ENCODE measurements around the gene KCTD13.
"Not testable (repeated sequence)": the region's sequence is repeated elsewhere in the genome, so short reads cannot be mapped to it uniquely, and the experiment has no call there.

KCTD13 gene
- total RNA-seq, result 21.9 to 32.6 (median 25.0) reads per million in 4 experiments

DNA sequence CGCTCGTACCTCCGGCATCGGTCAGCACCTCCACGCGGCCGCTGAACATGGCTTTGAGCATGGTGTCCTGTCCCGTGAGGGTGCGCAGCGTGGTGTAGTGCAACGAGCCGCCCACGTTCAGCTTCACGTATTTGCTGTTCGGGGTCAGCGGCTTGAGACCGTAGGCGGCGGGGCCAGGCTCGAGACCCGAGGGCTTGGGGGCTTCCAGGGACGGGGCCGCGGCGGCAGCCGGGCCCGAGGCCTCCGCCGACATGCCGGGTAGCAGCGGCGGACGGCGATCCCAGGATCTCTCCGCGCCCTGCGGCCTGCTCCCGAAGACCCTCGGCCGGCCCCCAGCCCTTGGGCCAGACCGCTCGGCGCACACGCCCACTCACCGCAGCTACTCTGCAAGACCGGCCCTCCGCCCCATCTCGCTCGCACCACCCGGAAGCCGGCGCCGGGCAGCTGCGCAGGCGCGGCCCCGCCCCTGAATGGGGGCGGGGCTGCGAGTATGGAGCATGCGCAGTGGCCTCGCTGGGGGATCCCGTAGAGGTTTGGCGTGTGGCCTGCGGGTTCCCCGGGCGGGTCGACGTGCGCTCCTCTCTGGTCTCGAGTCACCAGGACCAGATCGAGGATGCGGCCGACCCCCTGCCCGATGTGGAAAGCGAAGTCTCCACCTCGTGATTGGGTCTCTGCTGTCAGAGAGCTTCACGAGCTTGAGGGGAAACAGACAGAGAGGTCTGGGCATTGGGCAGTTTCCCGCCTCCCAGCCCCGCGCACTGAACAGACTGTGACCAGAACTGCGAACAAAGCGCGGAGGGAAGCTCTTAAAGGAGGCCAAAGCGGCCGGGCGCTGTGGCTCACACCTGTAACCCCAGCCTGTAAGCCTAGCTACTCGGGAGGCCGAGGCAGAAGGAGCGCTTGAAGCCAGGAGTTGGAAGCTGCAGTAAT lies at the start of gene KCTD13:
TSS of gene KCTD13 (minus strand) at position 446 of the 930 bp plus-strand sequence. CDS start at position 253, 193 bp downstream.
- DNase-seq, result peak; percentile 86

- DNase-seq, result no peak
These were observed 49.1 kb upstream of the KCTD13 start for GRCh38 chr16:29975134-29975538.

- no peak for DNase-seq
These were observed 48.5 kb upstream of the KCTD13 start for GRCh38 chr16:29974291-29975133.

DNA sequence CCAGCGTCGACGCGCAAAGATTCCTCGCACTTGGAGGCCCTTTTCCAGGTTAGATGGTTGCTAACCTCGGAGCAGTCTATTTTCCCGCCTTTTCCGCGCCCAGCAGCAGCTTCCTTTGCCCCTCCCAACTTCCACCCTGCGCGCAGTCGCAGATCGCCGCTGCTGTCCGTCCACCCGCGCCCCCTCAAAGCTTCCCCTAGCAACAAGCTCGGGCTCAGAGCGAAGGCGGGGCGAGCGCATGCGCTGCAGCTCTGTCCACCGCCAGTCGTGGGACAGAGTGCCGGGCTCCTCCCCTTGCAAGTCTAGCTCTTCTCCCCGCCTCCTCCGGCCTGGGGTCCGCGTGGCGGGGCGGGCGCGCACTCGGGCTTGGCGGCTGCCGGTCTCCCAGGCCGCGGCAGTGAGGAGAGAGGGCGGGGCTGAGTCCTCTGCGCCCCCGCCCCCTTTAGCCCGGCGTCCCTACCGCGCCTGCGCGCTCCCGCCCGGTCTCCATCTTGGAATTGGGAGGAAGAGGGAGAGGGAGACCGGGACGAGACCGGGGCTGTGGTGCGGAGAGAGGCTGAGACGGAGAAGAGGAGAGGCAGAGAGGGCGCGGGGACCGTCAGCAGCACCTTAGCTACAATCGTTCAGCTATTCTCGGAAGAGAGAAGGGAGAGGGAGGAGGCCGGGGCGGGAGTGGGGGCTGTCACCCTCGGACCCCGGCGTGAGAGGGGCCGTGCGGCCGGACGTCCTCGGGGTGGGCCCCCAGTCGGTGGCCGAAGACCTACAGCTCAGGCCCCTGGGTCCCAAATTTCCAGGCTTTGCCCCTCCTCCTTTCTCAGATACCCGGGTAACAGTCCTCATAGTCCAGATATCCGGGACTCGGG lies 47.6 kb upstream of the KCTD13 start, which contains the start of gene TAOK2:
TSS of gene TAOK2 (plus strand) at position 485 of the 863 bp plus-strand sequence. CDS start 3,905 bp downstream, outside the sequence.
- peak; percentile 98 for DNase-seq

DNA sequence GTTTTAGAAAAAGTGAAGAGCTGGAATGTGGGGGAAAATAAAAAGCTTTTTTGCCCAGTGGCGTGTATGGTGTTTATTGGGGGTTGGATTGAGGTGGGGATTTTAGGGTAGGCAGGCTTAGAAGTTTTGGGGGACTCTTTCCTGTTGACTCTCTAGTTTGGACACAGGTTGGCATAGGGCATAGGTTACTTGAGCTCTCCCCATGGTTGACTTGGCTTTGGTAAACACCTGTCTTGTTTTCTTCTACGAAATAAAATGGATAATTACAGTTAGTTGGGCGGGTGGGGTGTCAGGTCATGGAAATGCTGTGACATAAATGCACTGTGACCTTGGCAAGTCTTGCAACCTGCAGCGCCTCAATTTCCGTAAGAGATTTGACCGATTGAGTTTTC lies 47.0 kb upstream of the KCTD13 start:
- no peak for DNase-seq

GRCh38 chr16:29972500-29972899 lies 46.5 kb upstream of the KCTD13 start:
- DNase-seq, result no peak

DNA sequence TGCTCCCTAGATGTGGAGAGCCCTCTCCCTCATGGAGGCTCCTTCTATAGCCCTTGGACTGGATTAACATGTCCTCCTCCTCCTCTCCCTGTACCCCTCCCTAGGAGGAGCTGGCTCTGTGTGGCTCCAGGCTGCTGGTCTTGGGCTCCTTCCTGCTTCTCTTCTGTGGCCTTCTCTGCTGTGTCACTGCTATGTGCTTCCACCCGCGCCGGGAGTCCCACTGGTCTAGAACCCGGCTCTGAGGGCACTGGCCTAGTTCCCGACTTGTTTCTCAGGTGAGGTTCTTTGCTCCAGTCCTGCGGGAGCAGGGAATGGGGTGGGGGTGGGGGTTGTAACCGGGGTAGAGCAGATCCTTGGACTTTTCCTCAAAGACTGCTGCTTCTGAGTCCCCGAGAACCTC lies 45.3 kb upstream of the KCTD13 start:
- DNase-seq, result no peak

GRCh38 chr16:29968205-29968604 lies 42.2 kb upstream of the KCTD13 start:
- DNase-seq, result no peak

DNA sequence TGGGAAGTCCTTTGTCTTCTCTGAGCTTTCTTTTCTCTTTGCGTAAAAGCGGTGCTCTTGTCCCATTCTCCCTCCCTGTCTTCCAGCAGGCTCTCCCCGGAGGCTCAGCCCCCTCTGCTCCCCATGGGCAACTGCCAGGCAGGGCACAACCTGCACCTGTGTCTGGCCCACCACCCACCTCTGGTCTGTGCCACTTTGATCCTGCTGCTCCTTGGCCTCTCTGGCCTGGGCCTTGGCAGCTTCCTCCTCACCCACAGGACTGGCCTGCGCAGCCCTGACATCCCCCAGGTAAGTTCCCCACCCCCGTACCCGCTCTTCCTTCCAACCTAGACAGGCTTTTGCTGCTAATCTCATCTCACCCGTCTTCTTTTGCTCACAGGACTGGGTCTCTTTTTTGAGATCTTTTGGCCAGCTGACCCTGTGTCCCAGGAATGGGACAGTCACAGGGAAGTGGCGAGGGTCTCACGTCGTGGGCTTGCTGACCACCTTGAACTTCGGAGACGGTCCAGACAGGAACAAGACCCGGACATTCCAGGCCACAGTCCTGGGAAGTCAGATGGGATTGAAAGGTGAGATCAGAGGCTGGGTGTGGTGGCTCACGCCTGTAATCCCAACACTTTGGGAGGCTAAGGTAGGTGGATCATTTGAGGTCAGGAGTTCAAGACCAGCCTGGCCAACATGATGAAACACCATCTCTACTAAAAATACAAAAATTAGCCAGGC lies 37.2 kb upstream of the KCTD13 start:
- no peak for DNase-seq

GRCh38 chr16:29962344-29962994 lies 36.4 kb upstream of the KCTD13 start:
- DNase-seq, result no peak

DNA sequence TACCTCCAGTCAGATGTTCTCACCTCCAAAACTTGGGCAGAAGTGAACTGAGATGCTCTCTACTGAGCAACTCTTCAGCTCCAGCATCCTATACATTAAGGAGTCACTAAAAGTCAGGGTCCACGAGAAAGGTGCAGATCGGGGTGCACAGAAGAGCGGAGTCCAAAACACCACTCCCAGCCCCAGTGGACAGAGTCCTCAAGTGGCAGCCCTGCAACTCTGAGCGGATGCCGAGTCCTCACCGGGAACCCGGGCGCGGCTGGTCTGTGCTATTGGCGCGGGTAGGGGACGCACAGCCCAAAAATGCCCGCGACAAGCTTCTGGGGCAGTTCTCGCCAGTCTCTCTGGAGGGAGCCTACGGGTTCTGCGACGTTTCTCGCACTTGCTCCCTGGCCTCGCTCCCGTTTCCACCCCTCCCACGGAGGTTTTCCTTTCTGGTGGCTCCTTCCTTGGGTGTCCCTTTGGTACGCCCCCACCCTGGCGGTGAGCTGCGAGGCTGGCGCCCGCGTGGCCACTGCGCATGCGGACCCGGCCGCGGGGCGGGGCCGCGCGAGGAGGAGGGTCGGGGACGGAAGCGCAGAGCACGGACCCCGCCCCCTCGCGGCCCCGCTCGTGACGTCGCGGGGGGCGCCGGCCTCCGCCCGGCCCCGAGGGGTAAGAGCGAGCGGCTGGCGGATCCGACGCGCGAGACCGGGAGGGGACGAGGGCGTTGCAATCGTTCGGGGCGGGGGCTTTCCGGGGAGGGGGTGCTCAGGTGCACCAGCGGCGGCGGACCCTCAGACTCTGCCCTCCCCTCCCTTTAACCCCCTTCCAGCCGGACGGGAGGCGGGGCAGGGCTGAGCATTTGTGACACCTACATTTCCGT lies 35.7 kb upstream of the KCTD13 start, which contains the start of gene TMEM219:
TSS of gene TMEM219 (plus strand) at position 601 of the 865 bp plus-strand sequence. CDS start 1,065 bp downstream, outside the sequence.
- peak; percentile 92 for DNase-seq

- DNase-seq, result no peak
These were observed 35.1 kb upstream of the KCTD13 start for GRCh38 chr16:29961127-29961478.

DNA sequence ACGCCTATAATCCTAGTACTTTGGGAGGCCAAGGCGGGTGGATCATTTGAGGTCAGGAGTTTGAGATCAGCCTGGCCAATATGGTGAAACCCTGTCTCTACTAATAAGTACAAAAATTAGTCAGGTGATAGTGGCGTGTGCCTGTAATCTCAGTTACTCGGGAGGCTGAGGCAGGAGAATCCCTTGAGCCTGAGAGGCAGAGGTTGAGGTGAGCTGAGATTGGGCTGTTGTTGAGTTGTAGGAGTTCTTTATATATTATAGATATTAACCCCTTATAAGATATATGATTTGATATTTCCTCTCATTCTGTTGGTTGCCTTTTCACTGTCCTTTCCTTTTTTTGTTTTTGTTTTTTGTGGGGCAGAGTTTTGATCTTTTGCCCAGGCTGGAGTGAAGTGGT lies 33.8 kb upstream of the KCTD13 start:
- DNase-seq, result not testable (repeated sequence)

DNA sequence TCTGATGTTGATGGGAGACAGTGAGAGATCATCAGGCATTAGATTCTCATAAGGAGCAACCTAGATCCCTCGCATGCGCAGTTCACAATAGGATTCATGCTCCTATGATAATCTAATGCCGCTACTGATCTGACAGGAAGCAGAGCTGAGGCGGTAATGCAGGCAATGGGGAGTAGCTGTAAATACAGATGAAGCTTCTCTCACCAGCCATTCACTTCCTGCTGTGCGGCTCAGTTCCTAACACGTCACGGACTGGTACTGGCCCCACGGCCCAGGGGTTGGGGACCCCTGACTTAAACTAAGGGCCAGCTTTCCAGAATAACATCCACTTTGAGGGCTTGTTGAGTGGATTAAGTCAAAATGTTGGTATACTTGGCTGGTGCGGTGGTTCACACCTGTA lies 33.3 kb upstream of the KCTD13 start:
- DNase-seq, result no peak

- no peak for DNase-seq
These were observed 32.7 kb upstream of the KCTD13 start for GRCh38 chr16:29958756-29959155.

GRCh38 chr16:29951625-29952365 lies 25.8 kb upstream of the KCTD13 start:
- no peak for DNase-seq

GRCh38 chr16:29950806-29951461 lies 24.9 kb upstream of the KCTD13 start:
- no peak for DNase-seq

GRCh38 chr16:29947897-29948296 lies 21.9 kb upstream of the KCTD13 start:
- DNase-seq, result no peak
